Activated CD8-positive, alpha-beta T cell treated with anti-CD3 and anti-CD28 coated beads for 36 hours (primary cell): ENCODE data around the gene NLGN1. TPM values are rescaled to one million over a fixed set of nuclear protein-coding genes. Genes with fewer than 3 reads are reported as not detected.

Source experiments
- ATAC-seq: fragments of 200-7000 bp; cut with Tn5 transposase; one replicate; pipeline ENCODE4 v1.10.0; 2021; ENCODE audit warnings: mild to moderate bottlenecking, moderate library complexity
- CTCF ChIA-PET: fragments of 350-600 bp; sonication (Branson Sonifier 250); formaldehyde crosslinking; loops from one replicate; lab custom pipeline; 2021; ENCODE audit warnings: antibody characterized with exemption; lab: Charles Lee
- POLR2A ChIA-PET: fragments of 350-600 bp; sonication (Branson Sonifier 250); formaldehyde crosslinking; loops from one replicate; lab custom pipeline; 2021; ENCODE audit warnings: antibody characterized with exemption; lab: Charles Lee
- DNase-seq: peaks from one replicate; pipeline ENCODE4 v3.0.0-alpha.2; 2020
- H3K27ac Mint-ChIP-seq: one replicate; pipeline ENCODE4 v1.8.0; 2021; ENCODE audit warnings: mild to moderate bottlenecking, mixed read lengths
- H3K27me3 Mint-ChIP-seq: one replicate; pipeline ENCODE4 v1.8.0; 2021; ENCODE audit warnings: mixed read lengths
- H3K36me3 Mint-ChIP-seq: one replicate; pipeline ENCODE4 v1.8.0; 2021; ENCODE audit warnings: low read depth, mixed read lengths
- H3K4me1 Mint-ChIP-seq: one replicate; pipeline ENCODE4 v1.8.0; 2021; ENCODE audit warnings: low read depth, mixed read lengths
- H3K4me3 Mint-ChIP-seq: one replicate; pipeline ENCODE4 v1.8.0; 2021; ENCODE audit warnings: mild to moderate bottlenecking, moderate library complexity, mixed read lengths
- H3K9me3 Mint-ChIP-seq: one replicate; pipeline ENCODE4 v1.8.0; 2021; ENCODE audit warnings: mixed read lengths
- CTCF ChIP-seq: fragments of 200-600 bp; IDR thresholded peaks from one replicate; pipeline ENCODE4 v1.8.0; 2022; ENCODE audit warnings: antibody characterized with exemption, mild to moderate bottlenecking
- intact Hi-C: fragments of 100-400 bp; cut with micrococcal nuclease; formaldehyde crosslinking; loops from one replicate; pipeline ENCODE4 v1.10.0; 2022
- total RNA-seq, 2 experiments: library from RNA; stranded (reverse); gene quantifications; one replicate each; pipeline ENCODE4 v1.2.3, GENCODE V29; 2021

NLGN1 gene
- total RNA-seq, 2 experiments from 2014 or later, result not detected

GRCh38 chr3:174023421-174023820 is 625.9 kb downstream of the NLGN1 start:
- ChIA-PET POLR2A (no interaction called here), CTCF (no interaction called here)
- TF ChIP-seq CTCF, result no peak
- Mint-ChIP-seq H3K4me1 (no peaks in the 10 kb centered on the region), H3K36me3 (no peaks in the 10 kb centered on the region), H3K4me3 (no peak overlapping the region), H3K27ac (no peak overlapping the region), H3K9me3 (peaks cover 8% of the 10 kb centered on the region), H3K27me3 (no peaks in the 10 kb centered on the region)
- no peak for DNase-seq
- no peak for ATAC-seq
- intact Hi-C loops, result no loop called here

GRCh38 chr3:174028673-174029072 is 631.1 kb downstream of the NLGN1 start:
- CTCF ChIA-PET, result no interaction called here
- DNase-seq, result no peak

GRCh38 chr3:174035328-174035886 is 637.9 kb downstream of the NLGN1 start:
- peaks cover 5% of the 10 kb centered on the region for H3K9me3 Mint-ChIP-seq
- no peak overlapping the region for H3K4me3 Mint-ChIP-seq
- CTCF ChIA-PET, result no interaction called here
- DNase-seq, result no peak
- no peak overlapping the region for H3K27ac Mint-ChIP-seq
- POLR2A ChIA-PET, result no interaction called here
- H3K27me3 Mint-ChIP-seq, result no peaks in the 10 kb centered on the region
- intact Hi-C loops, result no loop called here
- TF ChIP-seq CTCF, result no peak
- H3K36me3 Mint-ChIP-seq, result no peaks in the 10 kb centered on the region
- no peaks in the 10 kb centered on the region for H3K4me1 Mint-ChIP-seq
- no peak for ATAC-seq

More at GRCh38 chr3:174028673-174029072, 631.1 kb downstream of the NLGN1 start:
- Mint-ChIP-seq H3K9me3 (peaks cover 19% of the 10 kb centered on the region), H3K36me3 (no peaks in the 10 kb centered on the region), H3K4me1 (no peaks in the 10 kb centered on the region), H3K27ac (no peak overlapping the region), H3K27me3 (no peaks in the 10 kb centered on the region), H3K4me3 (no peak overlapping the region)
- no peak for ATAC-seq
- POLR2A ChIA-PET, result no interaction called here
- TF ChIP-seq CTCF, result no peak
- intact Hi-C loops, result no loop called here

- intact Hi-C loops, result no loop called here
- Mint-ChIP-seq H3K4me1 (no peaks in the 10 kb centered on the region), H3K4me3 (no peak overlapping the region), H3K36me3 (no peaks in the 10 kb centered on the region), H3K27ac (no peak overlapping the region), H3K9me3 (no peaks in the 10 kb centered on the region), H3K27me3 (no peaks in the 10 kb centered on the region)
- TF ChIP-seq CTCF, result no peak
- ATAC-seq (no peak), DNase-seq (no peak)
- ChIA-PET CTCF (no interaction called here), POLR2A (no interaction called here)
Observed at GRCh38 chr3:174046311-174046710, 648.8 kb downstream of the NLGN1 start.

- no peak overlapping the region for H3K4me3 Mint-ChIP-seq
- no peak for ATAC-seq
- no peaks in the 10 kb centered on the region for H3K4me1 Mint-ChIP-seq
- ChIA-PET POLR2A (no interaction called here), CTCF (no interaction called here)
- no peak overlapping the region for H3K27ac Mint-ChIP-seq
- no peaks in the 10 kb centered on the region for H3K27me3 Mint-ChIP-seq
- intact Hi-C loops, result no loop called here
- DNase-seq, result no peak
- H3K36me3 Mint-ChIP-seq, result no peaks in the 10 kb centered on the region
- TF ChIP-seq CTCF, result no peak
- H3K9me3 Mint-ChIP-seq, result no peaks in the 10 kb centered on the region
Observed at GRCh38 chr3:174049472-174049871, 651.9 kb downstream of the NLGN1 start.
